Kidney (tissue), 14 donors: Measurements from ENCODE around the gene MAP3K3. TPM values are rescaled to one million over a fixed set of nuclear protein-coding genes. Genes with fewer than 3 reads are reported as not detected.

Experiments
- DNase-seq, 5 donors: peaks; one replicate each; pipeline ENCODE4 v3.0.0-alpha.2; 2013 to 2020
- FAIRE-seq: peaks from 2 replicates; lab custom pipeline; 2012; peaks lifted over from hg19 to GRCh38; lab: Jason Lieb, UNC
- H3K27ac ChIP-seq, 2 donors: one replicate each; pipeline ENCODE4 v1.7.0; 2013; ENCODE audit warnings: low read depth in 2 of 2, low read length in 2 of 2, inconsistent platforms in 1 of 2
- H3K27me3 ChIP-seq: one replicate; pipeline ENCODE4 v1.7.1; 2013; ENCODE audit warnings: low read length, inconsistent platforms; ENCODE audit not compliant: control insufficient read depth, insufficient read depth
- H3K36me3 ChIP-seq, 3 donors: one replicate each; pipeline versions ENCODE4 v1.7.0 to v1.7.1; 2013; ENCODE audit warnings: low read length in 3 of 3, control low read depth in 1 of 3, inconsistent platforms in 1 of 3; ENCODE audit not compliant: insufficient read depth in 3 of 3, control insufficient read depth in 2 of 3
- H3K4me1 ChIP-seq, 3 donors: one replicate each; pipeline versions ENCODE4 v1.7.0 to v1.7.1; 2013; ENCODE audit warnings: low read length in 3 of 3, inconsistent platforms in 1 of 3, low read depth in 1 of 3; ENCODE audit not compliant: control insufficient read depth in 2 of 3, insufficient read depth in 2 of 3
- H3K4me3 ChIP-seq, 3 donors: one replicate each; pipeline versions ENCODE4 v1.7.0 to v1.8.1; 2013; ENCODE audit warnings: low read length in 3 of 3, control low read depth in 1 of 3, inconsistent platforms in 1 of 3
- H3K9ac ChIP-seq, 3 donors: one replicate each; pipeline versions ENCODE4 v1.7.0 to v1.7.1; 2013; ENCODE audit warnings: low read length in 3 of 3, control low read depth in 1 of 3, inconsistent platforms in 1 of 3
- H3K9me3 ChIP-seq, 3 donors: one replicate each; pipeline versions ENCODE4 v1.7.0 to v1.7.1; 2013; ENCODE audit warnings: low read length in 3 of 3, control low read depth in 1 of 3, inconsistent platforms in 1 of 3; ENCODE audit not compliant: control insufficient read depth in 2 of 3, insufficient read depth in 1 of 3
- CTCF ChIP-seq: IDR thresholded peaks from 3 replicates; pipeline ENCODE4 v1.5.1; 2012; ENCODE audit warnings: mild to moderate bottlenecking, moderate library complexity, borderline replicate concordance; ENCODE audit not compliant: insufficient read depth; ENCODE audit errors: extremely low read depth
- intact Hi-C: fragments of 100-400 bp; cut with DNase I; formaldehyde crosslinking; loops from one replicate; pipeline ENCODE4 v1.11.1; 2022
- polyA plus RNA-seq: library from polyadenylated mRNA; stranded (reverse); fragments of 350-450 nt; fragmentation: Illumina TruSeq; extraction: RNeasy Lipid Tissue Mini Kit (QIAGEN cat#74804); gene quantifications from one replicate; pipeline ENCODE4 v1.2.3, GENCODE V29; 2014; ENCODE audit warnings: low read depth, low replicate concordance; ENCODE audit not compliant: insufficient read depth
- total RNA-seq: library from RNA; stranded (reverse); fragmentation: NEBNext Ultra II Directional; extraction: Animal tissue kit (Norgen Biotek cat#: 25700); gene quantifications from one replicate; pipeline ENCODE4 v1.2.1, GENCODE V29; 2021
- donor health status: control.
- donor health status: control.
- donor health status: control.
- donor health status: control.
- donor health status: control.
- donor health status: DM: yes; HTN: yes; CAD: no.
- donor health status: Normal renal cell carcinoma (clear cell type).

MAP3K3 gene
- total and polyA plus RNA-seq, 2 donors from 2014 or later: 17.4 to 50.5 TPM

GRCh38 chr17:63644846-63645245 is 22.6 kb downstream of the MAP3K3 start:
- FAIRE-seq (no peak), DNase-seq (no peak)
- H3K27me3 ChIP-seq: no peaks in the 10 kb centered on the region
- peaks cover 0 to 17% (median 17%) of the 10 kb centered on the region in 3 donors for H3K36me3 ChIP-seq
- no peaks in the 10 kb centered on the region for H3K4me1 ChIP-seq
- H3K27ac ChIP-seq: no peak overlapping the region
- H3K4me3 ChIP-seq: no peak overlapping the region
- no peaks in the 10 kb centered on the region for H3K9me3 ChIP-seq
- TF ChIP-seq CTCF: no peak
- no peak overlapping the region for H3K9ac ChIP-seq
- intact Hi-C loops: no loop called here

GRCh38 chr17:63645775-63646487 is 23.7 kb downstream of the MAP3K3 start:
- no peak for DNase-seq
- intact Hi-C loops: no loop called here
- H3K27ac ChIP-seq: no peak overlapping the region
- TF ChIP-seq CTCF: no peak
- H3K4me3 ChIP-seq: no peak overlapping the region
- peaks cover 0 to 17% (median 17%) of the 10 kb centered on the region in 3 donors for H3K36me3 ChIP-seq
- H3K9ac ChIP-seq: no peak overlapping the region
- no peaks in the 10 kb centered on the region for H3K9me3 ChIP-seq
- H3K27me3 ChIP-seq: no peaks in the 10 kb centered on the region
- FAIRE-seq: no peak
- no peaks in the 10 kb centered on the region for H3K4me1 ChIP-seq

GRCh38 chr17:63646488-63646806 is 24.2 kb downstream of the MAP3K3 start:
- H3K4me1 ChIP-seq: no peaks in the 10 kb centered on the region

More at GRCh38 chr17:63646488-63646806, 24.2 kb downstream of the MAP3K3 start:
- no peak for TF ChIP-seq CTCF
- no peak overlapping the region for H3K4me3 ChIP-seq
- H3K27ac ChIP-seq: no peak overlapping the region
- H3K27me3 ChIP-seq: no peaks in the 10 kb centered on the region
- no peaks in the 10 kb centered on the region for H3K9me3 ChIP-seq
- no peak for FAIRE-seq
- no peak overlapping the region for H3K9ac ChIP-seq
- H3K36me3 ChIP-seq: peaks cover 0 to 17% (median 17%) of the 10 kb centered on the region in 3 donors
- DNase-seq: no peak
- intact Hi-C loops: no loop called here
